HG02623 (cell line): ENCODE measurements around the gene DMXL1.

Source experiments
- ATAC-seq: cut with Tn5 transposase; IDR thresholded peaks from one replicate; pipeline ENCODE4 v1.9.1; 2021; ENCODE audit warnings: moderate library complexity; ENCODE audit not compliant: unreplicated experiment

Gene DMXL1

DNA sequence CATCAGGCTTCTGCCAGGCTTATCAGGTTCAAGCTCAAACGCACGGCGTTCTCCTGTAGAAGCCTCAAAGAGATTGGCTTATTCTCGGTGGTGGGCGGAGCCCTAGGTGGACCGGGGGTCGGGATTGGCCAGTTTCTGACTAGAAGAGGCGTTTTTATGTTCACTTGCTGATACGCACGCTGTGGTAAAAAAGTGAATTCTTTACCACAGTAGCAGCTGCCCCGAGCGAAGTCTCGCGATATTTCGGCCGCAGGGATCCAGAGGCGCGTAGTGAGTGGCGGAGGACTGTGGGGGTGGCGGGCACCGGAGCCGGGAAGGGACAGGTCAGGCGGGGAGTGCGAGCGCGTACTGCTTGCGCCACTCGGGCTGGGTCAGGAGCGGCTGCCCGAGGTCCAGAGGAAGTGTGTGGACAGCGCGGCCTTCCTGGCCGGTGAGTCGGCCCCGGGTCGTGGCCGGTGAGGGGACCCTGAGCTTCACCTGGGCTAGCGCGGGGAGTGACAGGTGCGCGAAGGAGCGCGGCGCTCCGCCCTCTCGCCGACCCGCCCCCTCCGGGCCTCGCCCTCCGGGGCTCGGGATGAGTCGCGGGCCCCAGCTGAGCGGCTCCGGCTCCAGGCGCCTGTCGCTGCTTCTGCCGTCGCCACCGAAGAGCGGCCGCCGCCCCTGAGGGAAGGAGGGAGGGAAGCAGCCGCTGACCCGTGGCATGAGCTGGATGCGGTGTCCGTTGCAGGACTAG lies at the start of gene DMXL1:
Gene DMXL1 (plus strand): TSS at position 260 of the 733 bp plus-strand sequence. CDS start 483 bp downstream, outside the sequence.
- peak; percentile 72 for ATAC-seq

DNA sequence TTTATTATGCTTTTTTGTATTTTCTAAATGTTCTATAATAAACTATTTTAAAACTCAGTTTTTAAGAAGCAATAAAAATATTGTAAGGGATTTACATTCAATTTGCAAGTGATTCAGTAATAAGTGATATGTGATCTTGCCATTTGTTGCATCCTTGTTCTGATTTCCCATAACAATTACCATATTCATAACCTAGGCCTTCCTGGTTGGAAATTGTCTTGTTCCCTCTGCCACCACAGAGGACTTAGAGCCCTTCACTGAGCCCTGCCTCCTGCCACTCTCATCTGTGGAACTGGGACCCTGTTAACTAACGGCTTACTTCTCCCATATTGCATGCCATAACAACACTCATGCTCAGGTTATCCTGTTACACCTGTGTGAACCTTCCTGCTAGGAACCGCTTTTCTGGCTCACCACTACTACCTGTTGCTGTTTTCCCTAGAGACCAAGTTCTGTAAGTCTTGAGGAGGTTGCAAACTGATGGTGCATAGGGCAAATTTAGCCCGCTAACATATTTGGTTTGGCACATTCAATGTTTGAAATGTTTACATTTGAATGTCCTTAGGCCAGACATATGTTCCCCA lies 49.6 kb upstream of the DMXL1 start:
- no peak for ATAC-seq

- ATAC-seq: peak; percentile 68
Measured at GRCh38 chr5:119022017-119022745, 48.7 kb upstream of the DMXL1 start.

- no peak for ATAC-seq
Measured at GRCh38 chr5:119022773-119023172, 48.1 kb upstream of the DMXL1 start.

DNA sequence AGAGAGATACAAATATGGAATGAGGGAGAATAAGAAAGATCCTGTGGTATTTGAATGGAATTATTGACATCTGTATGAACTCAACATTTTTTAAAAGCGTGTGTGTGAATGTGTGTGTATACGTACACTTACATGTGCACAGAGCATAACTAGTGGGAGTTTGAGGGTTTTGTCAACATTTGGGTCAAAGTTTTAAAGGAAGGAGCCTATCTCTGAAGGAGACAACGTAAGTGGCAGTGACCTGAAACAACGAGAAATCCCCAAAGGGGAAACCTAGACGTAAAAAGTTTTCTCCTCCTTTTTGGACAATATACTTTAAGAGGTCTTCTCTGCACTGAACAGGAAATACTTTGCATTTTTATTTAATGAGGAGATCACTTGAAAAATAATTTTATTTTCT lies 42.3 kb upstream of the DMXL1 start:
- ATAC-seq: no peak

- peak; percentile 75 for ATAC-seq
Measured at GRCh38 chr5:119031011-119031886, 39.6 kb upstream of the DMXL1 start.

DNA sequence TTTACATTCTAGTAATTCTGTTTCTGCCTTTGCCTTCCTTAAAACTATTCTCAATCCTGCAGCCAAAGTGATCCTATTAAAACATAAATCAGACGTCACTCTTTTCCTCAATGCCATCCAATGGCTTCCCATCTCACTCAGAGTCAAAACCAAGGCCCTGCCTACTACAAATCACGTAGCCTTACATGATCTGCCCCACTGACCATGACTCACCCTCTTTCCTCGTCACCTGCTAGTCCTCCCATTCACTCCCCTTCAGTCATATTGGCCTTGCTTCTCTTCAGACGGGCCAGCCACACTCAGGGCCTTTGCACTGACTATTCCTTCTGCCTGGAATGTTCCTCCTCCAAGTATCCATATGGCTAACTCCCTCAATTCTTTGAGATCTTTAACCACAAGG lies 39.0 kb upstream of the DMXL1 start:
- peak; percentile 47 for ATAC-seq

DNA sequence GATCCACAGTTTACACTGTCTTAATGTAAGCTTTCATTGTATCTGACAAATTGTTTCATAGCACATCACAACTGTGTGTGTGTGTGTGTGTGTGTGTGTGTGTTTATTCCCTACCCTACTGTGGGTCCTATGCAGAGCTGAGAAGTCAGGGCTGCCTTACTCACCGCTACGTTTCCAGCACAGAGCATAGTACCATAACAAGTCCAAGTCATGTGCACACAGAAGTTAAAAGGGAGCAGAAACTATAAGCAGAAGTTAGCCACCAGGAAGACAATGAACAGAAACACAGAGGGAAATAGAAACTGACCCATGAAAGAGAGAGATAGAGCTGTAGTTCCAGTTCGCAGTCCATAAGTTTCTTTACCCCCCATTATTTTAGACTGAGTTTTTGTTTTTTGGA lies 38.2 kb upstream of the DMXL1 start:
- ATAC-seq: peak; percentile 29

DNA sequence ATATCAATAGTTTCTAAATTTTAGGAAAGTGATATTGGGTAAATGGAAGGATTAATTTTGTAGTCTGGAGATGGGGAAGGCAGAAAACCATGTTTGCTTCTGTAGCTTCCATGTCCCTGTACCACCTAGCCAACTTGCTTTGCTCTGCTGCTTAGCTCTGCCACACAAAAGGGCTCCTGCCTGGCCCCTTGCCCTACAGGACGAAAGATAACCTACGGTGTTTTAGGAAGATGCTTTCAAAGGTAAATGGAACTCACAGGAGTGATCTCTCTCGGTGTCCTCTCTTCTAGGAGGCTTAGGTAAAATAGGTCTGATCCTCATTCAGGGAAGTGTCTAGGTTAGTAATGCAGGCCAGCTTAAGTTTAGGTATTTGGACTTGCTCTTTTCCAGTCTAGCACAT lies 37.8 kb upstream of the DMXL1 start:
- no peak for ATAC-seq

DNA sequence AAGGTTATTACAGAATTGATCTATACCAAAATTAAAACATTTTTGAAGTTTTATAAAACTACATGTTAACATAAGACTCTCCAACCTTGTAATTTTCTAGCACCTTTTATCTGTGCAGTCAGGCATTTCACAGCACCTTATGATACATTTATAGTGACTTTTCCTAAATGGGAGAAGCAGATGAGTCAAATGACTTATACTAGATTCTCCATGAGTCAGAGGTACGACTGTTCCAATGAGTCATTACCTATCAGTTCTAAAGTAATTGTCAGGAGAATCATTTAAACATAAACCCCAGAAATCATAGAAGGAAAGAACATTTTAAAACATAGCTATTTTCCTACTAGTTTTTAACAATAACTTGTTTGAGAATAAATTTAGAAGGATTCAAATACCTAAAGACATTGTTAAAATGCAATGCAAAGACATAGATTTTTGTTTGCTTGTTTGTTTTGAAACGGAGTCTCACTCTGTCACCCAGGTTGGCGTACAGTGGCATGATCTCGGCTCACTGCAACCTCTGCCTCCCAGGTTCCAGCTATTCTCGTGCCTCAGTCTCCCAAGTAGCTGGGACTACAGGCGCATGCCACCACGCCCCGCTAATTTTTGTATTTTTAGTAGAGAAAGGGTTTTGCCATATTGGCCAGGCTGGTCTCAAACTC lies 34.7 kb upstream of the DMXL1 start:
- no peak for ATAC-seq

DNA sequence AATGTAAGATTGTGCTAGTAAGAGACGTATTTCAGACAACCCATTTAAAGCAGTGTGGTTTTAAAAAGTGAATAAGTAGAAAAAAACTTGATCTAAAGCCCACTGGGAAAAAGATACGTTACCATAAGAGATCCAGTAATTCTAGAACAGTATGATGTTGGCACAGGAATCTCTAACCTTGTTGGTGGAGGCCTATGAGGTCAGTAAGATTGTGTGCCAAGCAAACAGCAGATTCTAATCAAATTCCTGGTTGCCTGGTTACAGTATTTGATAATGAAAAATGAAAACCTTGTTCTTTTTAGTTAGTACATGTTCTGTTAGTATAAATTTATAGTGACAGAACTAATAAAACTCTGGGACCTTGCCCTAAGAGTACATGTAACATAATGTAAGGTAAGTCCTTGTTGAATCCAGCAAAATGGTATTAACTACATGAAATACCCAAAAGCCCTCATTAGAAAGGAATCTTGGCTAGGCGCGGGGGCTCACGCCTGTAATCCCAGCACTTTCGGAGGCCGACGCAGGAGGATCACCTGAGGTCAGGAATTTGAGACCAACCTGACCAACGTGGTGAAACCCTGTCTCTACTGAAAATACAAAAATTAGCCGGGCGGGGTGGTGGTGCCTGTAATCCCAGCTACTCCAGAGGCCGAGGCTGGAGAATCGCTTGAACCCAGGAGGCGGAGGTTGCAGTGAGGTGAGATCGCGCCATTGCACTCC lies 33.2 kb upstream of the DMXL1 start:
- no peak for ATAC-seq

DNA sequence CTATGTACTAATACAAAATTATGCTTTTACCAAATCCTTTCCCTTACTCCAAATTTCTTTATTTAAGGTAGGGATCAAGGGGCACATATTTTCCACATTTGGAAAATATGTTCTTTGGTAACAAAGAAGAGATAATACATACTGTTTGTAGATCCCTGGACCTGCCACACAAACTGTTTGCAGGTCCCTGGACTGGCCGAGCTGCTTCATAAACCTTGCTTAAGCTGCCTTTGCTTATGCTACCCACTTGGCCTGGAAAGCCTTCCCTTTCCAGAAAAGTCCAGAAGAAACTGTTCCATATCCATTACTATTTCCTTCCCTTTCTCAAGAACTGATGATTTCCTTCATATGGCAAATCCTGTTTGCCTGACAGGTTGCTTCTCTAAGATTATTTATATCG lies 22.6 kb upstream of the DMXL1 start:
- ATAC-seq: no peak

DNA sequence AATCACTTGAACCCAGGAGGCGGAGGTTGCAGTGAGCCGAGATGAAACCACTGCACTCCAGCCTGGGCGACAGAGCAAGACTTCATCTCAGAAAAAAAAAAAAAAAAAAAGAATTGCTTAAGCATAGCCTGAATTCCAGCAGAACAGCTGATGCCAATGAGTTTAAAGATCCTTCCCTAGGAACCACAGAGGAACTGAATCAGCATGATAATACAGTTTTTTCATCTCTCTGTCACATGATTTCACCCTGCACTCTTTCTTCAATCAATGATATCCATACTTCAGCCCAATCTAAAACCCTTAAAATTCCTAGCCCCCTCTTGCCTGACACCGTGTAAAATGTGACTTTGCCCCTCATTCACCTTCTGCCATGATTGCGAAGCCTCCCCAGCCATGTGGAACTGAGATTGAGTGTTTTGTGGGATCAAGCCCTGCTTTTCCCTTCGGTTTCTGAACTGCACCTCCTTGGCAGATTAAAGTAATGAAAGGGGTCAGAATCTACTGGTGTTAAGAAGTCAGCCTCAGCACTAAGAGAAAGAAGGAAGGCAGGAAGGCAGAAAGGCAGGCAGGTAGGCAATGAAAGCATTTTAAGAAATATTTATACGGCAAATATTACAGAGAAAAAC lies 20.9 kb upstream of the DMXL1 start:
- no peak for ATAC-seq

DNA sequence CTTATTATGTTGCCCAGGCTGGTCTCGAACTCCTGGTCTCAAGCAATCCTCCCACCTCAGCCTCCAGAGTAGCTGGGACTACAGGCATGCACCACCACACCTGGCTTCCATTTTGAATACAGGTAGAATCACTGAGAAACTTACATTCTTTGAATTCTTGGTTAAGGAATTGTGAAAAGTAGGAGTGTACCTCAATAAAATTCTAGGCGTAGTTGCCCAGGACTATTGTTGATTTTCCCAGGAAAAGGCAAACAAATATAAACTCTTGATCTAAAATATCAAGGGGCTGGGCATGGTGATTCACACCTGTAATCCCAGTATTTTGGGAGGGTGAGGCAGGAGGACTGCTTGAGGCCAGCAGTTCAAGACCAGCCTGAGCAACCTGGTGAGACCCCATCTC lies 16.8 kb upstream of the DMXL1 start:
- no peak for ATAC-seq

GRCh38 chr5:119055294-119055693 lies 15.6 kb upstream of the DMXL1 start:
- ATAC-seq: no peak

GRCh38 chr5:119058979-119059529 lies 11.8 kb upstream of the DMXL1 start:
- no peak for ATAC-seq

- ATAC-seq: no peak
Measured at GRCh38 chr5:119059740-119060255, 11.1 kb upstream of the DMXL1 start.

GRCh38 chr5:119063579-119064379 lies 7.1 kb upstream of the DMXL1 start:
- peak; percentile 82 for ATAC-seq
